HEK293 (cell line): Measurements from ENCODE around the gene TSPAN13.

Source experiments
- BCL11A ChIP-seq: fragments of 450-650 bp; formaldehyde crosslinking; IDR thresholded peaks from 2 replicates; pipeline ENCODE4 v1.5.1; 2016; ENCODE audit warnings: low read depth, missing biosample characterization, missing genetic modification characterization
- HOXA7 ChIP-seq: sonication (generic); formaldehyde crosslinking; IDR thresholded peaks from 2 replicates; pipeline ENCODE4 v1.8.1; 2022; ENCODE audit warnings: missing genetic modification reagents, borderline replicate concordance
- YY1 ChIP-seq: fragments of 450-650 bp; formaldehyde crosslinking; IDR thresholded peaks from 2 replicates; pipeline ENCODE4 v1.5.1; 2018; ENCODE audit warnings: missing biosample characterization, missing genetic modification characterization
- YY2 ChIP-seq: fragments of 450-650 bp; formaldehyde crosslinking; IDR thresholded peaks from 2 replicates; pipeline ENCODE4 v1.5.1; 2016; ENCODE audit warnings: missing biosample characterization, missing genetic modification characterization
- ZBTB20 ChIP-seq: fragments of 450-650 bp; formaldehyde crosslinking; IDR thresholded peaks from 2 replicates; pipeline ENCODE4 v1.5.1; 2016; ENCODE audit warnings: missing biosample characterization, missing genetic modification characterization
- ZBTB8A ChIP-seq: fragments of 450-650 bp; formaldehyde crosslinking; IDR thresholded peaks from 2 replicates; pipeline ENCODE4 v1.5.1; 2016; ENCODE audit warnings: missing biosample characterization, missing genetic modification characterization
- ZNF175 ChIP-seq: fragments of 450-650 bp; formaldehyde crosslinking; IDR thresholded peaks from 2 replicates; pipeline ENCODE4 v1.5.1; 2016; ENCODE audit warnings: missing biosample characterization, missing genetic modification characterization
- ZNF302 ChIP-seq: fragments of 450-650 bp; formaldehyde crosslinking; IDR thresholded peaks from 2 replicates; pipeline ENCODE4 v1.5.1; 2016; ENCODE audit warnings: missing biosample characterization, missing genetic modification characterization, low read depth
- ZXDB ChIP-seq: fragments of 450-650 bp; formaldehyde crosslinking; IDR thresholded peaks from 2 replicates; pipeline ENCODE4 v1.5.1; 2016; ENCODE audit warnings: missing biosample characterization, missing genetic modification characterization
- TF ChIP-seq, protein P1 (sequence below): fragments of 450-650 bp; formaldehyde crosslinking; IDR thresholded peaks from 2 replicates; pipeline ENCODE4 v1.5.1; 2016; ENCODE audit warnings: missing biosample characterization, missing genetic modification characterization
- TF ChIP-seq, protein P2 (sequence below): fragments of 450-650 bp; formaldehyde crosslinking; IDR thresholded peaks from 2 replicates; pipeline ENCODE4 v1.5.1; 2016; ENCODE audit warnings: missing biosample characterization, missing genetic modification characterization
- TF ChIP-seq, protein P3 (sequence below): fragments of 450-650 bp; formaldehyde crosslinking; IDR thresholded peaks from 2 replicates; pipeline ENCODE4 v1.5.1; 2016; ENCODE audit warnings: missing biosample characterization, missing genetic modification characterization, low read depth
- TF ChIP-seq, protein P4 (sequence below): fragments of 450-650 bp; formaldehyde crosslinking; IDR thresholded peaks from 2 replicates; pipeline ENCODE4 v1.5.1; 2016; ENCODE audit warnings: missing biosample characterization, missing genetic modification characterization

DNA sequence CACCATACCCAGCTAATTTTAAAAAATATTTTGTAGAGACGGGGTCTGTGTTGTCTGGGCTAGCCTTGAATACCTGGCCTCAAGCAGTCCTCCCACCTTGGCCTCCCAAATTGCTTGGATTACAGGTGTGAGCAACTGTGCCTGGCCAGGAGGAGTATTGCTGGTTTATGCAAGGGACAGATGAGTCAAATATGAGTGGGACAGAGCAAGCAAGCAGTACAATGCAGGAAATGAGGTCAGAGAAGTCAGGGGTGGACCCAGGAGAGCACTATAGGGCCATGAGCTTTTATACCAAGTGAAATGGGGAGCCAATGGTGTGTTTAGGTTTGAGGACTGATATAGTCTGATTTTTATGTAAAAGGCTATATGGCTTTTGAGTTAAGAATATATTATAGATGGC is 6.3 kb downstream of the TSPAN13 start:
- TF ChIP-seq, protein P1, sequence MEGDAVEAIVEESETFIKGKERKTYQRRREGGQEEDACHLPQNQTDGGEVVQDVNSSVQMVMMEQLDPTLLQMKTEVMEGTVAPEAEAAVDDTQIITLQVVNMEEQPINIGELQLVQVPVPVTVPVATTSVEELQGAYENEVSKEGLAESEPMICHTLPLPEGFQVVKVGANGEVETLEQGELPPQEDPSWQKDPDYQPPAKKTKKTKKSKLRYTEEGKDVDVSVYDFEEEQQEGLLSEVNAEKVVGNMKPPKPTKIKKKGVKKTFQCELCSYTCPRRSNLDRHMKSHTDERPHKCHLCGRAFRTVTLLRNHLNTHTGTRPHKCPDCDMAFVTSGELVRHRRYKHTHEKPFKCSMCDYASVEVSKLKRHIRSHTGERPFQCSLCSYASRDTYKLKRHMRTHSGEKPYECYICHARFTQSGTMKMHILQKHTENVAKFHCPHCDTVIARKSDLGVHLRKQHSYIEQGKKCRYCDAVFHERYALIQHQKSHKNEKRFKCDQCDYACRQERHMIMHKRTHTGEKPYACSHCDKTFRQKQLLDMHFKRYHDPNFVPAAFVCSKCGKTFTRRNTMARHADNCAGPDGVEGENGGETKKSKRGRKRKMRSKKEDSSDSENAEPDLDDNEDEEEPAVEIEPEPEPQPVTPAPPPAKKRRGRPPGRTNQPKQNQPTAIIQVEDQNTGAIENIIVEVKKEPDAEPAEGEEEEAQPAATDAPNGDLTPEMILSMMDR (tag by site-specific recombination): no peak
- TF ChIP-seq HOXA7 (CRISPR knock-in tag) (no peak), ZNF175 (tag by site-specific recombination) (no peak), ZBTB8A (tag by site-specific recombination) (no peak), YY2 (tag by site-specific recombination) (no peak), ZBTB20 (no peak), ZNF302 (tag by site-specific recombination) (no peak), ZXDB (no peak), YY1 (no peak), BCL11A (no peak)
- TF ChIP-seq, protein P2, sequence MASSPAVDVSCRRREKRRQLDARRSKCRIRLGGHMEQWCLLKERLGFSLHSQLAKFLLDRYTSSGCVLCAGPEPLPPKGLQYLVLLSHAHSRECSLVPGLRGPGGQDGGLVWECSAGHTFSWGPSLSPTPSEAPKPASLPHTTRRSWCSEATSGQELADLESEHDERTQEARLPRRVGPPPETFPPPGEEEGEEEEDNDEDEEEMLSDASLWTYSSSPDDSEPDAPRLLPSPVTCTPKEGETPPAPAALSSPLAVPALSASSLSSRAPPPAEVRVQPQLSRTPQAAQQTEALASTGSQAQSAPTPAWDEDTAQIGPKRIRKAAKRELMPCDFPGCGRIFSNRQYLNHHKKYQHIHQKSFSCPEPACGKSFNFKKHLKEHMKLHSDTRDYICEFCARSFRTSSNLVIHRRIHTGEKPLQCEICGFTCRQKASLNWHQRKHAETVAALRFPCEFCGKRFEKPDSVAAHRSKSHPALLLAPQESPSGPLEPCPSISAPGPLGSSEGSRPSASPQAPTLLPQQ: no peak
- TF ChIP-seq, protein P3, sequence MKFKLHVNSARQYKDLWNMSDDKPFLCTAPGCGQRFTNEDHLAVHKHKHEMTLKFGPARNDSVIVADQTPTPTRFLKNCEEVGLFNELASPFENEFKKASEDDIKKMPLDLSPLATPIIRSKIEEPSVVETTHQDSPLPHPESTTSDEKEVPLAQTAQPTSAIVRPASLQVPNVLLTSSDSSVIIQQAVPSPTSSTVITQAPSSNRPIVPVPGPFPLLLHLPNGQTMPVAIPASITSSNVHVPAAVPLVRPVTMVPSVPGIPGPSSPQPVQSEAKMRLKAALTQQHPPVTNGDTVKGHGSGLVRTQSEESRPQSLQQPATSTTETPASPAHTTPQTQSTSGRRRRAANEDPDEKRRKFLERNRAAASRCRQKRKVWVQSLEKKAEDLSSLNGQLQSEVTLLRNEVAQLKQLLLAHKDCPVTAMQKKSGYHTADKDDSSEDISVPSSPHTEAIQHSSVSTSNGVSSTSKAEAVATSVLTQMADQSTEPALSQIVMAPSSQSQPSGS: no peak
- TF ChIP-seq, protein P4, sequence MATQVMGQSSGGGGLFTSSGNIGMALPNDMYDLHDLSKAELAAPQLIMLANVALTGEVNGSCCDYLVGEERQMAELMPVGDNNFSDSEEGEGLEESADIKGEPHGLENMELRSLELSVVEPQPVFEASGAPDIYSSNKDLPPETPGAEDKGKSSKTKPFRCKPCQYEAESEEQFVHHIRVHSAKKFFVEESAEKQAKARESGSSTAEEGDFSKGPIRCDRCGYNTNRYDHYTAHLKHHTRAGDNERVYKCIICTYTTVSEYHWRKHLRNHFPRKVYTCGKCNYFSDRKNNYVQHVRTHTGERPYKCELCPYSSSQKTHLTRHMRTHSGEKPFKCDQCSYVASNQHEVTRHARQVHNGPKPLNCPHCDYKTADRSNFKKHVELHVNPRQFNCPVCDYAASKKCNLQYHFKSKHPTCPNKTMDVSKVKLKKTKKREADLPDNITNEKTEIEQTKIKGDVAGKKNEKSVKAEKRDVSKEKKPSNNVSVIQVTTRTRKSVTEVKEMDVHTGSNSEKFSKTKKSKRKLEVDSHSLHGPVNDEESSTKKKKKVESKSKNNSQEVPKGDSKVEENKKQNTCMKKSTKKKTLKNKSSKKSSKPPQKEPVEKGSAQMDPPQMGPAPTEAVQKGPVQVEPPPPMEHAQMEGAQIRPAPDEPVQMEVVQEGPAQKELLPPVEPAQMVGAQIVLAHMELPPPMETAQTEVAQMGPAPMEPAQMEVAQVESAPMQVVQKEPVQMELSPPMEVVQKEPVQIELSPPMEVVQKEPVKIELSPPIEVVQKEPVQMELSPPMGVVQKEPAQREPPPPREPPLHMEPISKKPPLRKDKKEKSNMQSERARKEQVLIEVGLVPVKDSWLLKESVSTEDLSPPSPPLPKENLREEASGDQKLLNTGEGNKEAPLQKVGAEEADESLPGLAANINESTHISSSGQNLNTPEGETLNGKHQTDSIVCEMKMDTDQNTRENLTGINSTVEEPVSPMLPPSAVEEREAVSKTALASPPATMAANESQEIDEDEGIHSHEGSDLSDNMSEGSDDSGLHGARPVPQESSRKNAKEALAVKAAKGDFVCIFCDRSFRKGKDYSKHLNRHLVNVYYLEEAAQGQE: no peak
